ENCODE results near the gene TAS2R1.

TAS2R1 gene

GRCh38 chr5:9589049-9589835 is 40.9 kb downstream of the TAS2R1 start:
- CTCF ChIA-PET: no interaction called here

DNA sequence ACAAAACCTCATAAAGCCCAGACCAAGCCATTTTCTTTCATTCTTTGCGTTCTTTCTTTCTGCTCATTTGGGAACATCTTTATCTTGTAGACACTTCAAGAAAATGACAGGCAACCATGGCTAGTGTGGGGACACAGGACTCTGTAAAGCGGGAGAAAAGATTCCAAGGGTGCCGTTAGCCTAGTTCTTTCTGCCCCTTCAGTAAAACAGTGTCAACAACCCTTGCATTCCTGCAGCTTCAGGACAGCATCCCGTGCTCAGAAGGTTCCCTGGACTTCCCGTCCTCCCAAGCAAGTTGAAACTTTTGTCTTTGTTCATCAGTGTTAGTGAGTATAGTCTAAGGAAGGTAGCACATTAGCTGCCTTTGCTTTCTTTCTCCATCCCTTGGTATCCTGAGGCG is 41.9 kb downstream of the TAS2R1 start:
- no peak for DNase-seq (ENCODE audit: extremely low spot score)
- ChIA-PET POLR2A (no interaction called here), CTCF (no interaction called here)
- TF ChIP-seq L3MBTL2 (conservative IDR thresholded peaks at IDR 0.05) (no peak), LEF1 (IDR thresholded peaks at IDR 0.05; ENCODE audit: borderline replicate concordance) (no peak), NFRKB (IDR thresholded peaks at IDR 0.05) (no peak), SUZ12 (IDR thresholded peaks at IDR 0.05) (no peak), FOXK2 (IDR thresholded peaks at IDR 0.05) (no peak), ELF4 (IDR thresholded peaks at IDR 0.05) (no peak), SP1 (IDR thresholded peaks at IDR 0.05) (no peak), HDGF (IDR thresholded peaks at IDR 0.05; ENCODE audit: borderline replicate concordance) (no peak), BHLHE40 (IDR thresholded peaks at IDR 0.05; ENCODE audit: borderline replicate concordance) (no peak), ARNT (IDR thresholded peaks at IDR 0.05) (no peak), FOXA1 (IDR thresholded peaks at IDR 0.05) (no peak), ZNF384 (IDR thresholded peaks at IDR 0.05) (no peak), TARDBP (IDR thresholded peaks at IDR 0.05) (no peak), FOXM1 (IDR thresholded peaks at IDR 0.05; ENCODE audit: borderline replicate concordance) (no peak), CTBP1 (IDR thresholded peaks at IDR 0.05; ENCODE audit: borderline replicate concordance) (no peak), PKNOX1 (IDR thresholded peaks at IDR 0.05) (no peak)

More at GRCh38 chr5:9589049-9589835, 40.9 kb downstream of the TAS2R1 start:
- POLR2A ChIA-PET: no interaction called here
- no peak for DNase-seq (ENCODE audit: extremely low spot score)
- TF ChIP-seq SUZ12 (IDR thresholded peaks at IDR 0.05): no peak
- TF ChIP-seq L3MBTL2 (conservative IDR thresholded peaks at IDR 0.05): no peak
- TF ChIP-seq BHLHE40 (IDR thresholded peaks at IDR 0.05; ENCODE audit: borderline replicate concordance): no peak
- no peak for TF ChIP-seq TARDBP (IDR thresholded peaks at IDR 0.05)
- TF ChIP-seq ZNF384 (IDR thresholded peaks at IDR 0.05): no peak
- no peak for TF ChIP-seq LEF1 (IDR thresholded peaks at IDR 0.05; ENCODE audit: borderline replicate concordance)
- no peak for TF ChIP-seq SP1 (IDR thresholded peaks at IDR 0.05)
- TF ChIP-seq ARNT (IDR thresholded peaks at IDR 0.05): no peak
- no peak for TF ChIP-seq PKNOX1 (IDR thresholded peaks at IDR 0.05)
- no peak for TF ChIP-seq FOXA1 (IDR thresholded peaks at IDR 0.05)
- TF ChIP-seq ELF4 (IDR thresholded peaks at IDR 0.05): no peak
- no peak for TF ChIP-seq NFRKB (IDR thresholded peaks at IDR 0.05)
- no peak for TF ChIP-seq FOXK2 (IDR thresholded peaks at IDR 0.05)
- TF ChIP-seq CTBP1 (IDR thresholded peaks at IDR 0.05; ENCODE audit: borderline replicate concordance): no peak
- TF ChIP-seq FOXM1 (IDR thresholded peaks at IDR 0.05; ENCODE audit: borderline replicate concordance): no peak
- no peak for TF ChIP-seq HDGF (IDR thresholded peaks at IDR 0.05; ENCODE audit: borderline replicate concordance)

DNA sequence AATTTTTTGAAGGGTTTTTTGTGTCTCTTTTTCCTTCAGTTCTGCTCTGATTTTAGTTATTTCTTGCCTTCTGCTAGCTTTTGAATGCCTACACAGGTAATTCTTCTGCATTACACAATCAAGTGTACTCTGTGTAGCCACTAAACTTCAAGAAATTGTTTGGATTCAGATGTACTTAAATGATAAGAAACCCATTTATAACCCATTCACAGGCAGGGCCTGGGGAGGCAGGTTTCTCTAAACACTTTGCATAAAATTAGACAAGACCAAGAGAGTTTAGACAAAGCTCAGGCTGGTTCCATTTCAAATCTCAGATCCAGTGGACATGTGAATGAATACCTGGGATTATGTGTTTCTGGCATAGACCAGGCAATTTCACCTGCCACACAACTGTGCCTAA is 43.0 kb downstream of the TAS2R1 start:
- ChIA-PET CTCF (no interaction called here), POLR2A (no interaction called here)
- no peak for DNase-seq (ENCODE audit: extremely low spot score)
- TF ChIP-seq NFRKB (IDR thresholded peaks at IDR 0.05) (no peak), FOXA1 (IDR thresholded peaks at IDR 0.05) (no peak), LEF1 (IDR thresholded peaks at IDR 0.05; ENCODE audit: borderline replicate concordance) (no peak), L3MBTL2 (conservative IDR thresholded peaks at IDR 0.05) (no peak)

DNA sequence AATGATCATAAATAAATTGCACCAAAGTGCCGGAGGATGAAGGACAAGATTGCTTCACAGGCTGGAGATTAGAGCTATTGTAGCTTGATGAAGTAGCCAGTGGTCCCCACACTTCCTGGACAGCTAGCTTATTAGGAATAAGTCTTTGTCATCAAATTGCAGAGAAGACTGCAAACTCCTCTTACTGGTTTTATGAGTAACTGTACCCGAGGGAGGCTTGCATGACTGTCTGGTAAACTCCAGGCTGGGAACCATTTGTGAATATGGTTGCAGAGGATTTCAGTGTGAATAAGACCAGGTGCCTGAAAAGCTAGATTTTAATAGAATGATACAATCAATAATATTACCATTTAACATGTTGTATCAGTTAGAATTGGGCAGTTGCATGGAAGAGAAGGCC is 47.7 kb downstream of the TAS2R1 start:
- TF ChIP-seq PKNOX1 (IDR thresholded peaks at IDR 0.05) (no peak), ZNF384 (IDR thresholded peaks at IDR 0.05) (no peak), LEF1 (IDR thresholded peaks at IDR 0.05; ENCODE audit: borderline replicate concordance) (no peak), HDGF (IDR thresholded peaks at IDR 0.05; ENCODE audit: borderline replicate concordance) (no peak), NFRKB (IDR thresholded peaks at IDR 0.05) (no peak), BHLHE40 (IDR thresholded peaks at IDR 0.05; ENCODE audit: borderline replicate concordance) (no peak), ELF4 (IDR thresholded peaks at IDR 0.05) (no peak), SUZ12 (IDR thresholded peaks at IDR 0.05) (no peak), FOXK2 (IDR thresholded peaks at IDR 0.05) (no peak), FOXA1 (IDR thresholded peaks at IDR 0.05) (no peak), SP1 (IDR thresholded peaks at IDR 0.05) (no peak), L3MBTL2 (conservative IDR thresholded peaks at IDR 0.05) (no peak), CTBP1 (IDR thresholded peaks at IDR 0.05; ENCODE audit: borderline replicate concordance) (no peak), ARNT (IDR thresholded peaks at IDR 0.05) (no peak)

More for the DNA sequence above, 47.7 kb downstream of the TAS2R1 start:
- POLR2A ChIA-PET: no interaction called here
- DNase-seq (ENCODE audit: extremely low spot score): no peak
- CTCF ChIA-PET: interaction anchor here (0.8 kb wide), 1 partner anchor 38 kb away, joined by 4 read pairs; no protein-coding TSS in a partner anchor

Data from HEK293T (cell line).